ENCODE measurements around the gene NEURL3.
A peak's percentile ranks its signal among the peaks of the same experiment; 100 is the strongest.

NEURL3 gene

DNA sequence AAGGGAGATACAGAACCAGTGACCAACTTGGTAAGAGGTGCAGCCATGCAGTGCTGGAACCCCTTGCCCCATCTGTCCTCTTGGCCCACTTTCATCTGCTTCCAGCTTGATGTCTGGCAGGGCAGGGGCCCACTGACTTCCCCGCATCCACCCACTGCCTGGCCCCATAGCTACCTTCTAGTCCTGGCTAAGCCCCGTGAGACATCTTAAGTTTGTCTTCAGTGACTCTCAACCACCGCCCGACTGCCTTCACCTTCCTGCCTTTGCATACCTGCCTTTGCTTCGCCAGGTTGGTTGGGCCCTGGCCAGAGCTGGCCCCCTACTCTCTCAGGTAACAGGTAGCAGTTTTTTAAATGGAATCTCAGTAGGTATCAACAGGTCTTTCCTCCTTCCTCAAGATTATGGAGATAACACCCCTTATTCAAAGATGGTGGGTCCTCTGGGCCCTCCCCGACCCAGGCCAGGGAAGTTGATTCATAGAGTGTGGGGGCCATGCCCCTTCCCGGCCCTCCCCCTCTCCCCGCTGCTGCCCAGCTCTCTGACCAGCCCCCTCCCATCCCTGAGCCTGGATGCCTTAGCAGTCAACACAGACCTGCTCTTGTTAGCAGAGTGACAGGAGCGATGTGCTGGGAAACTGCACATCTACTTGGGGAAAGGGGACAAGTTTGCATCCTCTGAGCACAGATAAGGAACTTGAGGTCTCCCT lies 34.2 kb upstream of the NEURL3 start:
- DNase-seq (ENCODE audit: low spot score): no peak

DNA sequence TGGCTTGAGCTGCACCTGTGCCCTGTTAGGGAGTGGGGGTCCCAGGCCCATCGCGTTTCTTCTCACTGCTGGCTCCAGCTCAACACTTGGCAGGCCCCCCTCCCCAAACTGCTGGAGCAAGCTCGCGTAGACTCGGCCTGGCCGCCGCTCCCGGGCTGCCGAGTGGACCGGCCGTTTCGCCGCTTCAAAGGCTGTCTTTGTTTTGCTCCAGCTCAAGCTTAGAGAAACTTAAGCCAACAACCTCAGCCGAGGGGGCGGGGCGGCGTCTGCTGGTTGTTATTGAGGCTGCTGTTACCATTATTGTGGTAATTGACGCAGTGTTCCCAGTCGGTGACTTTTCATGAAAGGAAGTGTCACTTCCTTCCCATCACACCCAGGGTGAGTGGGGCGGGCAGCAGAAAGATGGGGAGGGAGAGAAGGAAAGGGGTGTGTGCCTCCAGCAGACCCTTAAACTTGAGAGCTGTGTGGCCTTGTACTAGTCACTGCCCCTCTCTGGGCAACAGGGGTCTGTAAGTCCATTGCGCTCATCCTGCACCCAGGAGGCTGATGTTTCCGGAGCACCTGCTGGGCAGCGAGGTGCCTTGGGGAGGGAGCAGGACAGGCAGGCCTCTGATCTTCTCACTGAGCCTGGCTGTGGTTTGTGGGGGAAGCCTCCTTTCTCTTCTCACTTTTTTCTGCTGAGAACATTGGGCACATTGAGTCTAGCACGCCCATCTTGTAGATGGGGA lies 33.5 kb upstream of the NEURL3 start:
- DNase-seq (ENCODE audit: low spot score): peak; percentile 90

DNA sequence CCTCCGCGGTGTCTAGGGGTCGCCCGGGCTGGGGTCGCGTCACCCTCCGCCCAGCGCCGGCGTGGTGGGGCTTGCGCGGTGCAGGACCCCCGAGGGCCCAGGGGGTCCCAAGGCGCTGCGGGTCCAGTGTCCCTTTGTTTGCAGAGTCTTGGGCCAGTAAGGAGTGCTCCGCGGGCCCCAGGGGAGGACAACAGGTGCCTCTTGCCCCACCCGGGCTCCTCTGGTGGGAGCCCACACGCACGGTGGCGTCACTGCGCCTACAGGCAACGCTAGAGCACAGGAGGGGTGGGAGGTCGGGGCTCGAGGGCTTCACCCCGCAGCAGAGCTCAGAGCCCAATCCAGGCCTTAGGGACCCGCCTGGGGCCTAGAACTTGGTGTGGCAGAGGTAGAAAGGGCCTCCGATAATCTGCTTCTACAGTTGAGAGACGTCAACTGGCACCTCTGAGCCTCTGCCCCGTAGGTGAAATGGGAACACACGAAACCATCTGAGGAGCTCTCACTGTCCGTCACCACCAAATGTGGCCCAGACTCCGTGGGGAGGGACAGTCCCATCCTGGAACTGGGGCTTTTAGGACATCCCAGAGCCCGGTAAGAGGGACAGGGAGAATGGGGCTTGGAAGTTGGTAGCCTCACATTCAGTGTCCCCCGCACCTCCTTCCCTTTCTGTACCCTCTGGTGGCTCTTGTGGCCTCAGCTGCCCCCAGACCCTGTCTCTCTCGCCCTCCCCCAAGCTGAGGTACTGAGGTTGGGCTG lies 32.8 kb upstream of the NEURL3 start:
- DNase-seq (ENCODE audit: low spot score): peak; percentile 47

DNA sequence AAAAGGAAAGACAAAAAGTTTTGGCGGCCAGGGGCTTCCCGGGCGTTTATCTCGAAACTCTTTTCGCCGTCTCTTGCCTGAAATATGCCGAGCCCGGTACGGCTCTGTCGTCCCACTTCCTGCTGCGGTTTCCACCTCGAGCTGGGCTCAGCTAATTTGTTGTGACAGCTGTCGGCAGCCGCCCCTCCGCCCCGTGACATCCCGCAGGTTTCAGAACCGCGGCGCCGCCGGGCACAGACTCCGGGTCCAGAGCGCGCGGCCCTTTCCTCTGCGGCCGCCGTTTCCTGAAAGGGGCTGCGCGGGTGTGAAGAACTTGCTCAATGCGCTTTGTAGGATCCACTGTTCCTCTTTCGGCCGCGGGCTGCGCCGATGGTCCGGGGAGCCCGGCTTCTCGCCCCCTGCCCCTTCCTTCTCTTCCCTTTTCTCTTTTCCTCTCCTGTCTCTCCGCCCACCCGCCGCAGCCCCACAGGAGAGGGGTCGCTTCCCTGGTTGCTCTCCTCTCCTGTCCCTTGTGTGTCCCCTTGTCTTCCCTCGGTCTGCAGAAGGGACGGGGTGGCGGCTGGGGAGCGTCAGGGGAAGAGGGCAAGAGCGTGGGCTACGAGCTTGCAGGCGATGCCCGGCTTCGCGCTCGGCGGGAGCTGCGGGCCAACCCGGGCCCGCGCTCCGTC lies 32.0 kb upstream of the NEURL3 start:
- DNase-seq (ENCODE audit: low spot score): peak; percentile 87

DNA sequence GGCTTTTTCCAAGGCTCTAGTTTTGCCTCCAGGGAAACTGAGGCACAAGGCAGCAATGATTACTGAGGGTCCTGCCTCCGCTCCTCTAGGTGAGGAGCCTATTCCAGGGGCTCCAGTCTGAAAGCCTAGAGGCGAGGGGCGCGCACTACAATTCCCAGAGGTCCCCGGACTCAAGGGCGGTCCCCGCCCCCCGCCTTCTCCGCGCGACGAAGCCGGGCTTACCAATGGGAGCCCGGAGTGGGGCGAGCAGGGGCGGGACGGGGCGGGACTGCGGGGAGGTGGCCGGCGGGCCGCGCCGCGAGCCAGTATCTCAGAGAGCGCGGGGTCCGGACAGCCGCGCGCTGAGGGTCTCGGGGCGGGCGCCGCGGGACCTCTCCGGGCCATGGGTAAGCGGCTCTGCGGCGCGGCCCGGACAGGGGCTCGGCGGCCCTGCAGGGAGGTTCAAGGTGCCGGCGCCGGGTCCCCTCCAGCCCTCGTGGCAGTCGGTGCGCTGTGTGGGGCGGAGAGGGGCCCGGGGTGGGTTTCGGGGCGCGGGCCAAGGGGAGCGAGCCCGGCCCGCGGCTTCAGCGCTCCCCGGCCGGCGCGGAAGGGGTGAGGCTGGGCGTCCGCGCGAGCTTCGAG lies 31.4 kb upstream of the NEURL3 start, which contains the start of gene ARID5A:
Gene ARID5A, plus strand, starts transcription at position 308 of the 621 bp plus-strand sequence. Its CDS starts 75 bp downstream, at position 383.
- peak; percentile 89 for DNase-seq (ENCODE audit: low spot score)

DNA sequence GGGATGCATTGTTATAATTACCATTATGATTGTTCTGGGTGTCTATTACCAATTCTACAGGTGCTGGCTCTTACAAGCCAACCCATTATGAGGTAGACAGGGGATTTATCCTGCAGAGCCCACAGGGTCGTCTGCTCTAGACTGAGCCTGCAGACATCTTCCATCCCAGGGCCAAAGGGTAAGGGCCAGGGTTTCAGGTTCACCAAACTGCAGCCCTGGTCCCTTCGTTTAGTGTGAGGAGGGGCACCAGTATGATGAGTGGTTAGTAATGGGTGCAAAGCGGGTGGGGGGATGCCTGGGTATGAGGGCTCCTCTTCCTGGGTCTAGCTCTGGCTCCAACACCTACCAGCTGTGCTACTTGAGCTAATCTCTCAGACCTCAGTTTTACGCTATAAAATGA lies 30.2 kb upstream of the NEURL3 start:
- DNase-seq (ENCODE audit: low spot score): no peak

DNA sequence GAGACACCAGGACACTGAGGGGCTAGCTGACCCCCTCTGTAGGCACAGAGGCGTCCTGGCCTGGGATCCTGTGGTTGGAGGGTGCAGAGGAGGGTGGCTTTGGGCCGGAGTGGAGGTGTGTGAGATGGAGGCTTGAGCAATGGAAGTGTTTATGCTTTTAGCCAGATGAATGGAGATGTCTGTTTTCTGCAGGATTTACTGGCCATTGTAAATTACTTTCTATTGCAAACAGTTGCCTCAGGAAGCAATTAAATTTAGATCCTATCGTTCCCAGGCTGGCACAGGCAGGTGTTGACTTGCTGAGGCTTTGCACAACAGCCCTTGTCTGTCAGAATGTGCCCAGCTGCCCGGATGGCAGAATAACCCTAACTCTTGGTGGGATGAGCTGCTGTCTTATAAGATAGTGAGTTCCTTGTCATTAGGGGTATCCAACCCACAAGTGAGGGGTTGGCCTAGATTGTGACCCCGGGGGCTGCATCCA lies 29.6 kb upstream of the NEURL3 start:
- DNase-seq (ENCODE audit: low spot score): no peak

DNA sequence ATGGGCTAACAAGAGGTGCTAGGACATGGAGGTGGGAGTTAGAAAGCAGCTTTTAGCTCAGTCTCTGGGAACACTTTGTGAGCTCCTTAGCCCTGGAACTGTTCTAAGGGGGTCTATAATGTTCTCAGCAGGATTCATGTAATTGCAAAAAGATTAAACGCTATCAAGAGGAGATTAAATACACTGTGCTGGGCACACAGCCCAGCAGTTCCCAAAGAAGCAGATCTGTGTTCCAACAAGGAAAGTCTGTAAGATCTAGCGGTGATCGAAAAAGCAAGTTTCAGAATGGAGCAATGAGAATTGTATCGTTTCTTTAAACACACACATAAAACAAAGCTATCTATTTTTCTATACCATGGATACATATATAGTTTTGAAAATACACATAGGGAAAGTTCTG lies 29.0 kb upstream of the NEURL3 start:
- no peak for DNase-seq (ENCODE audit: low spot score)

DNA sequence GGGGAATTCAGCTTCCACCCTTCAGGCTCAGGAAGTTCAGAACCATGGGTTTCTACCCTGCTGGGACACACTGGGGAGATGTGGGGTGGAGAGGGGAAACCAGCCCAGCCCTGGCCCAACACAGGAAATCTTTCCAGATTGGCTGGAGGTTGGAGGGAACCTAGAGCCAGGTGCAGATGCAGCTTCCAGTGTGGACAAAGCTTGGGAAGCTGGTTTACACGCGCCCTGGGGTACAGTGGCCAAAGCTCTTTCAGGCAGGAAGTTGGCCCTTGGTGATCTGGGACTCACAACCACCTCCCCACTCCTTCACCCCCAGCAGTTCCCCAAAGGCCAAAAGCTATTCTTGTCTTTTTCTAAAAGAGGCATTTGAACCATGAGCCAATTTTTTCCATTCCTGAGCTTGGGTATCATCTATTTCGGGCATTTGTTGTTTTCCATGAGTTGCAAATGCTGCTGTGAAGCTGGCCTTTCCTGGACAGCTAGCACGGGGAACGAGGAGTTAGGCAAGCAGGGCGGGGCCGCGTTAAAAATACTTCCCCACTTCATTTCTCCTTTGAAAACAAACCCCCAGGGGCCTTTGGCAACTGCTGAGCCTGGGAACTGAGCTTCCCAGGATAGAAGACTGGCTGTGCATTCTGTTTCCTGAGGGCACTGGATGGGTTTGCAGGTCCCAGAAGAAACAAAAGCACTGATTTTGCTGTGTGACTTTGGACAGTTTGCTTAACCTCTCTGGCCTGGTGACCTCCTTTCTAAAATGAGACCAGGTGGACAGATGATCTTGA lies 28.3 kb upstream of the NEURL3 start:
- no peak for DNase-seq (ENCODE audit: low spot score)

DNA sequence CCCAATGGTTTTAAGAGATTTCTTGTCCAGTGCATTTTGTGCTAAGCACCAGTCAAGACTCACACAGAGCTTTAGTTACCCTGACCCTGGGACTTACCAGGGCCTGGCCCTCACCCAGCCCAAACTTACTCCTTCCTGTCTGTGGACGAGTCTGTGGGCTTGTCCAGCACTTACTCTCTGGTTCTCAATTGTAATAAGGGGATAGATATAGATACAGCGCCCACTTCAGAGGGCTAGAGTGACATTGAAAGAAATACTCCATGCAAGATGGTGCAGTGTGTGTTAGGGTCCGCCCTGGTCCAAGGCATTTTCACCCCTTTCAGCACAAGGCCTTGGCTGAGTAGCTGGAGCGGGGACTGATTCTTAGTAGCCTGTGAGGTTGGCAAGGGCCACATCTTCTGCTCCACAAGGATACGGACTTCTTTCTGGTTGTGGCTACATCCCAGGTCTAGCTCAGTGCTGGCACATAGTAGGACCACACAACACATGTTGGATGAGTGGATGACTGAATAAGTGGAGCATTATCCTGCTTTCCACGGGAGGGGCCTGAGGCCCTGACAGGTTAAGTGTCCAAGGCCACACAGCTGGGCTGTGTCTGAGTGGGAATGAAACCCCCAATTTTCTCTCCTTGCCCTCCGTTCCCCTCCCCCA lies 27.6 kb upstream of the NEURL3 start:
- no peak for DNase-seq (ENCODE audit: low spot score)

DNA sequence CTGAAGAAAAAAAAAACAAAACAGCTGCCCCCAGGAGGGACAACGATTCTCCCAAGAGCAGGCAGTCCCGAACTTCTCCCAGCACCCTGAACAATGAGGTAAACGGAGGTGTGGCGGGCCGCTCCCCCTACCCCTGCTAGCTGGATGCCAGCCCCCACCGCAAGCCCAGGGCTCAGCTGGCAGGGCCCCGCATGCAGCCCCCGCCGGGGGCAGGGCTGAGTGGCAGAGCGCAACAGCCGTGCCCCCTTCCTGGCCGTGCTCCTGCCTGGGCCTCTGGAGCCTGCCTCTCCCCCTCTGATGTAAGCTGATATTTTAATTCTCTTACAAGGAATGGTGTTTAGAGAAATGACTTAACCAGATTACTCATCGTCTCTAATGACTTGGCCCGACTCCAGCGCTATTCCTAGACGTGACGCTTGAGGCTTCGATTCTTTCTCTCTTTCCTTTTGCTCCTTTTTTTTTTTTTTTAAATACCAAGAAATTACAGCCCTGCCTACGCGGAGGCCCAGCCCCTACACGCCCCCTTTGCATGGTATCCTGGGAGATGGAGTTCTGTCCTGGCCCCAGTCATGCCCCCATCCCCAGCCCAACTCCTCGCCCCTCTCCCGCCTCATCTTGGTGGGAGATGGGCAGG lies 26.8 kb upstream of the NEURL3 start:
- DNase-seq (ENCODE audit: low spot score): peak; percentile 94

DNA sequence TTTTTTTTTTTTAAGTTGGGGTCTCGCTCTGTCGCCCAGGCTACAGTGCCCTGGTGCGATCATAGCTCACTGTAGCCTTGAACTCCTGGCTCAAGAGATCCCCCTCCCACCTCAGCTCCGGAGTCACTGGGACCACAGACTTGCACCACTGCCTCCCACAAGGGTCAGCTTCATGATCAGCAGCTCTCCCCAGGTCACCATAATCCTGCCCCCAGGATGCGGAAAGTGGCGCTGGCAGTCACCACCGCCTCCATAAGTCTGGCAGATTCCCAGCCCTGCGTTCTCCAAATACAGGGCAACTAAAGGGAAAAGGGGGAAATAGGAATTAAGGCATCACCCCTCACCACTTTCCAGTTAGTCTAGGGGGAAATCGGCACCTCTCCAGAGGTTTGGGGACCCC lies 26.2 kb upstream of the NEURL3 start:
- no peak for DNase-seq (ENCODE audit: low spot score)

DNA sequence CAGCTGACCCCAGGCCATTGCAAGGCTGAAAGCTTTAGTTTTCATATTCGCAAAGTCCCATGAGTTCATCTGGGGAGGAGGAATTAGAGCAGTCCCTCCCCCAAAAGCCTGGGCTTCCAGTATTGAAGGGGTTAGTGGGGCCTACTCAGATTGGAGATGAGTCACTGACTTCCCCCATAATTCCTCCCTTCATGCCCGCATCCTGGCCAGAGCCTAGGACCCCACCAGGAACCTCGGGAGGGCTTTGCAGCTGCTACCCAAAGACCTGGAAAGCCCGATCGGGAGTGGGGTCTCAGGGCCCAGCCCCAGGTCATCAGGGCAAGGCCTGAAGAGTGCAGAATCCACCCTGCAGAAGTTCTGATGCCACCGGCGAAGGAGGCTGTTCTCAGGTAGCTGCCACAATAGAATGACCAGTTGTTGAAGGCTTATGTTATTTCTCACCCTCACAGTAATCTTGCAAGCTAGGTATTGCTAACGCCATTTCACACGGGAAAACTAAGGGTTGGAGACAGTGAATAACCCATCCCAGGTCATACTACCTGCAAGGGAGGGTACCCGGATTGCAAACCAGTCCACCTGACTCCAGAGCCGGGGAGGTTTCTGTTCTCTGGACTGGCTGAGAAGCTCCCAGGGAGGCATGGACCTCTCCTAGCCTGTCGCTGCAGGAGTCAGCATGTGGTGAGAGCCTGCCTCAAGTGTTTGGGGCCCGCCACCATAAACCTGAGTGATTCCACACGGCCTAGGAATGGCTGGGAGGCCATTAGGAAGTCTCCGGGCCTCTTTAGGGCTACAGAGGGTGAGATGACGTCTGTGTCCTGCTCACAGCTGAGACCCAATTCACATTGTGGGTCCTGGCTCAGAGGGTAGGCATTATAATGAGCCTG lies 25.6 kb upstream of the NEURL3 start:
- no peak for DNase-seq (ENCODE audit: low spot score)

DNA sequence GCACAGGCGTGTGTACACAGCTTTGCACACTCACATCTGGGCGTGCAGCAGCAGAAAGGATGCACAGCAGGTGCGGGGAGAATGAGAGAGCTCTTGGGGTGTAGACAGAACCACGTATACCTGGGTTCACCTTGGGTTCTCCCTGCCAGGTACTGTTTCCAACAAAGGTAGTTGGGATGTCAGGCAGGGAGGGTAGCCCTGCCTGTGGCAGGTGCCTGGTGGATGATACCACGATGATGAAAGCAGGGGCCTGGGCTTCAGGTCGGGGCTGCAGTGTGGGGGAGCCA lies 24.9 kb upstream of the NEURL3 start:
- no peak for DNase-seq (ENCODE audit: low spot score)

DNA sequence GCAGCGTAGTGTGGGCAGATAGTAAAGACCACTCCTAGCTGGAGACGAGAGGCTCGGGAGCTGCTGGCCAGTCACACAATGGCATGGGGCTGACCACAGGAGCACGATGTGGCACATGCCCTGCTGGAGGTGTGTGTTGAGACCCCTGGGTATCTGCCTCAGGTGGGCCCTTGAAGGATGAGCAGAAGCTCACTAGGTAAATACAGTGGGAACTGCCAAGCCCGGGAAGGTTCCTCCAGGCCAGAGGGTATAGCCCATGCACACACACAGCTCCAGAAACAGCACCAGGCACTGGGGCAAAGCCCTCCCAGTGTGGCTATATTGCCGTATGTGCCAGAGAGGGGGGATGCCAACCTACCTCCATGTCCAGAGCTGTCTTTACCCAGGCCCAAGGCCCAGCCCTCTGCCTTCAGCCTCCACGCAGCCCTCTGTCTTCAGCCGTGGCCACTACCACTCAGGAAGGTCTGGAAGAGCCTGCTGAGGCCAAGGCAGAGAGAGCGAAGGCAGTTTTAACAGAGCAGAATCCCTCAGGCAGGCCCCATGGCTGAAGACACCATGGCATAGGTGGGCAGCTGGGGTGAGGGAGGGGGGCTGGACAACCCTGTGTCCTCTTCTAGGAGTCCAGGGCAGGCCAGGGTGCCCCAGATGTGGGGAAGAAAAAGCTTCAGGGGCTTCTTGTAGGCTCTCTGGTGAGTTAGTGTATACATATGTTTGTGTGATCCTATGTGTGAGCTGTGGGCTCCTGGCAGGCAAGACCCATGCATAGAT lies 24.4 kb upstream of the NEURL3 start:
- no peak for DNase-seq (ENCODE audit: low spot score)

DNA sequence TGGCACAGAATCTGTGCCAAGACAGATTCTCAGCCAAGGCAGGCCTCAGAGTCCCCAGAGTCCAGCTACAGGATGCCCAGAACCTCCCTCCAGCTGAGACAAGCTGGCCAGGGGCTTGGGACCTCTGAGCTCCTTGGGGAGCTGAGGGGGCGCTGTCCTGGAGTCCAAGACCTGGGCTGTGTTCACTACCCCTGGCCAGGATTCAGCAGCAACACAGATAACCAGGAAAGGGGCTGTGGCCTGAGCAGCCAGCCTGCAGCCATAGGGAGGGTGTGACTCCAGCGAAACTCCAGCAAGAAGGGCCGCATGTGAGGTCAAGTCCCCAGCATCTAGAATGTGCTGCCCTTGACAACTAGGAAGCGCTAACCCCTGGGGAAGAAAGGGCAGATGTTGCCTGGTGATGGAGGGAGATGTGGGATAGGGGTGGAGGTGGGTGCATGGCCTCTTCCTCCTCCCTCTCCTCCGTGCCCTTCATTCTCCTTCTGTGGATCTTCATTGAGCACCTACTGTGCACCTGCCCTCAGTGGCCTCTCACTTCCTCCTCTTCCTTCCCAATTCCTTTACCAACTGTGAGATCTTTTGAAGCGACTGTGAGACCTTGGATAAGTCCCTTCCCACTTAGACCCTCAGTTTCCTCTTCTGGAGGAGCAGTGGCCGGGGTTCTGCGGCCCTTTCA lies 23.7 kb upstream of the NEURL3 start:
- DNase-seq (ENCODE audit: low spot score): no peak

DNA sequence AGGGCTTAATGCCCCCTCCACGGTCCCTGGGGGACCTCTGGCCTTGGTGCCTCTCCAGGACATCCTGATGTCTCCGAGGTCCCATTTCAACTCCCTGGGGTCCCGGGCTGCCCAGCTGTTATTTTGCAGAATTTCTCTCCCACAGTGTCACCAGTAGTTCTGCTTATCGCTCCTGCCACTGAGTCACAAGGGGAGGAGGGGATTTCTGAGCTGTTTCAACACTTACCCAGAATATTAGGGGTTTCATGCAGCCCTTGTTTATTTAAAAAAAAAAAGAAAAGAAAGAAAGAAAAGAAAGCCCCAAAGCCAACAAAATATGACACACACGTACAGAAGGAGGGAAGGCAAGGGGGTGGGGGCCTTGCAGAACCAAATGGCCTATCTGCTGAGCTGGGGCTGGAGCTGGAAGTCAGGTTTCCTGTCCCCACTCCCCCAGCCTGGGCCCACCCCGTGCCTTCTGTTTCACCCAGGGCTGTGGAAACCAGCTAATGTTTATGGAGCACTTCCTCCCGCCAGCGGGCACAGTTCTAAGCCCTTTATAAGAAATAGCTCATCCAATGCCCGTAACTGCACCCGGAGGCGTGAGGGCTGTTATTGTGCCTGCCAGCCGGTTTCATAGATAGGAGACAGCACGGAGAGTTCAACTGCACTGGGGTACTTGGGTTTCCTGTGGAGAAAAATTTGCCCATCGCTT lies 23.0 kb upstream of the NEURL3 start:
- DNase-seq (ENCODE audit: low spot score): peak; percentile 72
